ENCODE measurements around the gene ISYNA1.

The ISYNA1 gene

GRCh38 chr19:18474366-18474887 is 36.5 kb upstream of the ISYNA1 start:
- TF ChIP-seq TAF1 (IDR thresholded peaks at IDR 0.05; ENCODE audit: low read depth) (no peak), EGR1 (IDR thresholded peaks at IDR 0.05) (no peak)

- no peak for TF ChIP-seq NFIC (IDR thresholded peaks at IDR 0.05)
- no peak for TF ChIP-seq ZBTB7A (IDR thresholded peaks at IDR 0.05; ENCODE audit: low read depth)
- TF ChIP-seq CEBPB (IDR thresholded peaks at IDR 0.05), result no peak
- no peak for TF ChIP-seq YY1 (IDR thresholded peaks at IDR 0.05; ENCODE audit: low read depth)
- TF ChIP-seq TCF12 (IDR thresholded peaks at IDR 0.05; ENCODE audit: low read depth), result no peak
- no peak for TF ChIP-seq TEAD4 (IDR thresholded peaks at IDR 0.05)
- no peak for TF ChIP-seq REST (IDR thresholded peaks at IDR 0.05; ENCODE audit: low read depth)
- no peak for TF ChIP-seq CREB1 (IDR thresholded peaks at IDR 0.05; ENCODE audit: low read depth)
- no peak for TF ChIP-seq FOXM1 (IDR thresholded peaks at IDR 0.05; ENCODE audit: borderline replicate concordance, low read depth)
- TF ChIP-seq USF1 (IDR thresholded peaks at IDR 0.05), result no peak
- no peak for TF ChIP-seq RAD21 (IDR thresholded peaks at IDR 0.05; ENCODE audit: low read depth)
- no peak for TF ChIP-seq MAX (IDR thresholded peaks at IDR 0.05)
- TF ChIP-seq EGR1 (IDR thresholded peaks at IDR 0.05), result no peak
Observed at GRCh38 chr19:18473706-18474087, 35.8 kb upstream of the ISYNA1 start.

- TF ChIP-seq YY1 (IDR thresholded peaks at IDR 0.05; ENCODE audit: low read depth) (no peak), TCF12 (IDR thresholded peaks at IDR 0.05; ENCODE audit: low read depth) (no peak), MAX (IDR thresholded peaks at IDR 0.05) (no peak), USF1 (IDR thresholded peaks at IDR 0.05) (no peak), CEBPB (IDR thresholded peaks at IDR 0.05) (no peak), EP300 (IDR thresholded peaks at IDR 0.05; ENCODE audit: borderline replicate concordance) (no peak), RAD21 (IDR thresholded peaks at IDR 0.05; ENCODE audit: low read depth) (no peak), CREB1 (IDR thresholded peaks at IDR 0.05; ENCODE audit: low read depth) (no peak), TEAD4 (IDR thresholded peaks at IDR 0.05) (no peak), EGR1 (IDR thresholded peaks at IDR 0.05) (no peak), FOXM1 (IDR thresholded peaks at IDR 0.05; ENCODE audit: borderline replicate concordance, low read depth) (no peak), REST (IDR thresholded peaks at IDR 0.05; ENCODE audit: low read depth) (no peak), TAF1 (IDR thresholded peaks at IDR 0.05; ENCODE audit: low read depth) (no peak), ZBTB7A (IDR thresholded peaks at IDR 0.05; ENCODE audit: low read depth) (no peak), NFIC (IDR thresholded peaks at IDR 0.05) (no peak)
Observed at GRCh38 chr19:18473003-18473705, 35.2 kb upstream of the ISYNA1 start.

GRCh38 chr19:18470787-18471186 is 32.9 kb upstream of the ISYNA1 start:
- TF ChIP-seq EP300 (IDR thresholded peaks at IDR 0.05; ENCODE audit: borderline replicate concordance), result no peak
- TF ChIP-seq REST (IDR thresholded peaks at IDR 0.05; ENCODE audit: low read depth), result no peak
- no peak for TF ChIP-seq ZBTB7A (IDR thresholded peaks at IDR 0.05; ENCODE audit: low read depth)
- no peak for TF ChIP-seq NFIC (IDR thresholded peaks at IDR 0.05)
- no peak for TF ChIP-seq CEBPB (IDR thresholded peaks at IDR 0.05)
- TF ChIP-seq EGR1 (IDR thresholded peaks at IDR 0.05), result no peak
- no peak for TF ChIP-seq TAF1 (IDR thresholded peaks at IDR 0.05; ENCODE audit: low read depth)
- no peak for TF ChIP-seq RAD21 (IDR thresholded peaks at IDR 0.05; ENCODE audit: low read depth)
- TF ChIP-seq USF1 (IDR thresholded peaks at IDR 0.05), result no peak
- TF ChIP-seq TEAD4 (IDR thresholded peaks at IDR 0.05), result no peak
